Lung microvascular endothelial cell (primary cell): Measurements from ENCODE around the gene RMND1. TPM values are rescaled to one million over a fixed set of nuclear protein-coding genes. Genes with fewer than 3 reads are reported as not detected.

ENCODE experiments used
- DNase-seq, 2 donors: peaks; one replicate each; pipeline versions ENCODE4 v3.0.0 to v3.0.0-alpha.2; 2010; ENCODE audit warnings: low read depth in 2 of 2
- total RNA-seq: library from RNA; depleted of rRNA; stranded (reverse); fragments of >200 nt; gene quantifications from 2 replicates; pipeline ENCODE4 v1.2.1, GENCODE V29; 2014

The RMND1 gene
- total RNA-seq, 1 donor from 2014 or later: 15.1 TPM

DNA sequence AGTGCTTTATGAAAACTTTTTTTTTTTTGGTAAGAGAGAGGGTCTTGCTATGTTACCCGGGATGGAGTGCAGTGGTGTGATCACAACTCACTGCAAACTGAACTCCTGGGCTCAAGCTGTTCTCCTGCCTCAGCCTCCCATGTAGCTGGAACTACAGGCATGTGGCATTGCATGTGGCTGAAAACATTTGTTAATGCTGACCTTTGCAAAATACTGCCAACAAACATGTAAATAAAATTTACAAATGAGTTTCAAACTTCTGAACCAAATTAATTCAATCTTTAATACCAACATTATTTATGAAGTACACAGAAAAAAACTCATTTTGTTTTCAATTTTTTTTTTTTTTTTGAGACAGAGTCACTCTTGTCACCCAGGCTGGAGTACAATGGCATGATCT, 34.4 kb downstream of the RMND1 start:
- no peak for DNase-seq

DNA sequence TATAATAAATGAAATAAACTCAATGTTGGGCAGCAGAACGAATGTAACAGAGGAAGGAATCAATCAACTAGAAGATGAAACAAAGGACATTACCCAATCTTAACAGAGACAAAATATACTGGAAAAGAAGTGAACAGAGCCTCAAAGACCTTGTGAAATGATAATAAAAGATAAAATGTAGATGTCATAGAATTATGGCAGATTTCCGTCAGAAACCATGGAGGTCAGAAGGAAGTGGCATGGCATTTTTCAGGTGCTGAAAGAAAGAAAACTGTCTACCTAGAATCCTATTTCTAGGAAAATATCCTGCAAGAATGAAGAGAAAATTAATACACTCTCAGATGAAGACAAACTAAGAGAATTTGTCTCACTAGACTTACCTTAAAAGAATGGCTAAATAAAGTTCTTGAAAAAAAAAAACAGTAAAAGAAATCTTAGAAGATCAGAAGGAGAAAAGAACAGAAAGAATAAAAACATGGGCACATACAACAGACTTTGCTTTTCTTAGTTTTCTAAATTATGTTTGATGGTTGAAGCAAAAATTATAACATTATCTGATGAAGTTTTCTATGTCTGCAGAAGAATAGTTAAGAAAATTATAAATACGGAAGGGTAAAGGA, 37.2 kb downstream of the RMND1 start:
- DNase-seq: no peak

DNA sequence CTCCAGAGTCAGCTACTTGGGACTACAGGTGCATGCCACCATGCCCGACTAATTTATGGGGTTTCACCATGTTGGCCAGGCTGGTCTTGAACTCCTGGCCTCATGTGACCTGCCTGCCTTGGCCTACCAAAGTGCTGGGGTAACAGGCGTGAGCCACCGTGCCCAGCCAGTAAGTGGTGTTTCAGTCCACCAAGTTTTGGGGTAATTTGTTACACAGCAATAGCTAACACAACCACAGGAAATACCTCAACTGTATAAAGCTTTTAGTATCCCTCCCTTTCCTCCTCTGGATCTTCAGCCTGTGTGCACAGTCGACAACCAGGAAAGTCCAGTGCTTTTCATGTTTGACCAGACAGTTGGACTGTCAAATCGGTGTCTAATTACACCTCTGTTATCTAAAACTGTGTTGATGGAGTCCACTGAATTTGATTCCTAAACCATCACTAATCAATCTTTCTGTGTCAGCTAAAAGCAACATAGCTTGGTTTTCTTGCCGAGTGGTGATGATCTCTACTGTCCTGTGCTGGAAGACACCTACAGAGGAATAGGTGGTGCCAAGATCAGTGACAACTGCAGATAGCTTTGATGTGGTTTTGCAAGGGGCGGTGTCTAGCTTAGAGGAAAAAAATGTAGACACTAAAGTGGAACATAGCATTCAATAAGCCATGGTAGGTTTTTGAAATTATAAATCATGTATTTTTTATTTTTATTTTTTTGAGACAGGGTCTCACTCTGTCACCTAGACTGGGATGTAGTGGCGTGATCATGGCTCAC, 38.4 kb downstream of the RMND1 start:
- no peak for DNase-seq

DNA sequence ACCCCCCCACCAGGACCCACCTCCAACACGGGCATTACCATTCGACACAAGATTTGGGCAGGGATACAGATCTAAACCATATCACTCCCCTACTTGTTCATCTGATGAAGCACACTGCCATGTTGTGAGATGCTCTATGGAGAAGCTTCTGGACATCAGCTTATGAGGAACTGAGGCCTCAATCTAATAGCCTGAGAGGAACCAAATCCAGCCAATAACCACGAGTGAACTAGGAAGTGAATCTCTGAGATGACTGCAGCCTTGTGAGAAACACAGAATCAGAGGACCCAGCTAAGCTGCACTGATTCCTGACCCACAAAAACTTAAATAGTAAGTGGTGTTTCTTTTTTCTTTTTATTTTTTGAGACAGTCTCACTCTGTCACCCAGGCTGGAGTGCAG, 39.0 kb downstream of the RMND1 start:
- no peak for DNase-seq

DNA sequence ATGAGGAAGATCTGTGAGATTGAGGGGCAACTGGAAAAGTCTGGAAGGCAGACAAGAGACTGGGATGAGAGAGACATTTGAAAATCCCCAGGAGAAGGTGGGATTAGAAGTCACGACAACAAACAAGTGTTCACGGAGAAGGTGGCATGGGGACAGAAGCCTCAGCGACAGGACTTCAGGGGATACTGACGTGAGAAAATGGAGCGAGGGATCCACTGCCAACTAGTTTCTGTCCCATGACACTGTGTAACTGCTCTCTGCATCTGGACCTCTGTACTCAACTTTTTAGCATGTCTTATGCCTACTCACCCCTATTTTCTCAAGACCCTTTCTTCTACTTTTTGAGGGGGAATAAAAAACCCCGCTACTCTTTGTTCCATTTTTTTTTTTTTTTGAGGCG, 42.2 kb downstream of the RMND1 start:
- no peak for DNase-seq

DNA sequence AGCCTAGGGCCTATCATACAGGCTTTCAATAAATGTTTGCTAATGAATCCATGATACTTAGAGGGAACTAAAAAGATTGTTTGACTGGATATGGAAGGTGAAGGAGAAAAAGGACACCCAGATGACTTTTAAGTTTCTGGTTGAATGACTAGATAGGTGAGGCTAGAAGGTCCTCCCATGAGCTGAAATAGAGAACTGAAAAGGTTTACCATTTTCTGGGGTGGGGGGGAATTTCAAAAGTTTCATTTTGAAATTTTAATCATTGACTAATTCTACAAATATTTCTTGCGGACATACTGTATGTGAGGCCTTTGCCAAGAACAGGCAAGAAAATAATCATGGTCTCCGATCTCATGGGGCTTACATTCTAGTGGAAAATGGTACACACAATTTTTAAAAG, 42.7 kb downstream of the RMND1 start:
- DNase-seq: no peak

DNA sequence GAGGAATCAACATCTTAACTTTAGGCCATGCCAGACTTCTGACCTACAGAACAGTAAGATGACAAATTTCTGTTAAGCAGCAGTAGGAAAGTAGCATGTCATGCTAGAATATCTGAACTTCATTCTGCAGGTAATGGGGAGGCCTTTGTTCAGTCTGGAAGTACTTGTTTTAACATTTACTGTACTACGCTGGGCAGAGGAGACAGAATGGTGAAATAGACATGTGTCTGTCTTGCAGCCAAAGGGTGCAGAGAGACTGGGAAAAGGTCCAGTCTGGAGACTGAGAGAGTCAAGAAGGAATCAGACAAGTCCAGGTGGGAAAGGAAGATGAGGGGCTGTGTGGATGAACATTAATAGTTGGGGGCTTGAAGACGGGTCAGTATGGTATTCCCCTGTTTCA, 43.1 kb downstream of the RMND1 start:
- DNase-seq: no peak

DNA sequence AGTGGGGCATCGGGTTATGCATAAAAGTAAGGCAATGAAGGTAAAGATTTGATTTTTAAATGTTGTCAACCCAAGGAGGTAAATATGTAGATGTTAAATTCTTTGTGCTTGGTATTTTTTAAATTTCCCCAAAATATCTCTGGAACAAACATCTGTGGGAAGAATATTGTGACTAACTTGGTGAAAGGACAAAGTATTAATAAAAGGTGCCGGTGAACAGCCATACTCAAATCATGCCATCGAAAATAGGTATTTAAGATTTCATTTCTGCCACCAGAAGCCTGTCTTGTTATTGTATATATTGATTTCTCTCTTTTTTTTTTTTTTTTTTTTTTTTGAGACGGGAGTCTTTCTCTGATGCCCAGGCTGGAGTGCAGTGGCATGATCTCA, 48.0 kb downstream of the RMND1 start:
- DNase-seq: no peak

DNA sequence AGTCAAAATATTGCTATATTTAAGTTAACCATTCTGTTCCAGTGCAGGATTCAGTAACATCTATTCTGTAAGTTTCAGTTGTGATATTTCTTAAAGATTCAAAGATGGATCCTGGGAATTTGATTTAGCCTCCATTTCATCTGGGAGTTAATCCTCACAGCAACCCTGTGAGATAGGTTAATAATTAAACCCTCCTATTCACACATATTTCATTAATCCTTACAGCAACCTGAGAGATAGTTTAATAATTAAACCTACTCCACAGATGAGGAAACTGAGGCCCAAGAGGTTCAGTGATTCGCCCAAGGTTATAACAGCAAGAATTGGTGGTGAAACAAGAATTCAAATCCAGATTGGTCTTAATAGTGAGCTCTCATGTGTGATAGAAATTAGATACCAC, 49.7 kb downstream of the RMND1 start:
- no peak for DNase-seq

DNA sequence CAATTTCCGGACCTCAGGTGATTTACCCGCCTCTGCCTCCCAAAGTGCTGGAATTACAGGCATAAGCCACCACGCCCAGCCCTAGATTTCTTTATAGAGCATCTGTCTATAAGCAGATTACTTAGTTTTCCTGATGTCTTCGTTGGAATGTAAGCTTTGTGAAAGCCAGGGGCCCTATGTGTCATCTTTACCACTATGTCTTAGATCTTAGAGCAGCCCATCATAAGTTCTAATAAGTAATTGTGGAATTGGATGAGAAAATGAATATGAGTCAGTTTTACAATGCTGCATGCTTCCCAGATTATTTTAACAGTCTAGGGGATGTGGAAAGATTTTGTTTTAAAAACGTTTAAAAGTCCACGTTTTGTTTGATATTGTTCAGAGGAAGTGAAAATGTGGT, 51.5 kb downstream of the RMND1 start:
- peak in 1 of 2 donors; percentile 11 for DNase-seq

DNA sequence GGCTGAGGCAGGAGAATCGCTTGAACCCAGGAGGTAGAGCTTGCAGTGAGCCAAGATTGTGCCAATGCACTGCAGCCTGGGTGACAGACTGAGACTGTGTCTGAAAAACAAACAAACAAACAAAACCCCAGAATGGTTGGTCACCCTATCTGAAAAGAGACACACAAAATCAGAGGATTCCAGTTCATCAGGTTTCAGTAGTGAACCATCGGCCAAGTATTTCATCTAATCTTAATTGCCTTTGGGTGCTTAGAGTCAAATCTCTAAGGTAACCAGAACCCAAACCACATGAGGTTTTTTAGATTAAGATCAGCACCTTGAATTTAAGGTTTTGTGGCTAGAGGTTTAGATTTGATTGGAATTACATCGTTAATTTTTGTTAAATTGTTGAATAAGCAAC, 52.2 kb downstream of the RMND1 start:
- no peak for DNase-seq

DNA sequence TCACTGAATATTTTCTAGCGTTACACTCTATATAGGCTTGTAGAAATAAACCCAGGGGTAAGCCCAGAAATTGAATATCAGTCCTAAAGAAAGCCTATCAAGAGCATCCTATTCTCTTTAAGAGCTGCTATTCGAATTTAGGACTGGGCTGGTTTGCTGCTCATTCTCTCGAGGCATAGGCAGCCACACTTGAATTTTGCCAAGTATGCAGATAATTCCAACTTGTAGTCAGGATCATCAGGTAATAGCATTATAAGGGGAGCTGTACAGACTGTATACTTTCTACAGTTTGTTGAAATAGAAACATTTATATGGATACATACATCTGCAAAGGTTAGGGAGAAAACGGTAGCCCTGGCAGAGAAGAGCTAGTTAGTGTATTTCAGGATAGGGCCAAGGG, 58.5 kb downstream of the RMND1 start:
- no peak for DNase-seq

DNA sequence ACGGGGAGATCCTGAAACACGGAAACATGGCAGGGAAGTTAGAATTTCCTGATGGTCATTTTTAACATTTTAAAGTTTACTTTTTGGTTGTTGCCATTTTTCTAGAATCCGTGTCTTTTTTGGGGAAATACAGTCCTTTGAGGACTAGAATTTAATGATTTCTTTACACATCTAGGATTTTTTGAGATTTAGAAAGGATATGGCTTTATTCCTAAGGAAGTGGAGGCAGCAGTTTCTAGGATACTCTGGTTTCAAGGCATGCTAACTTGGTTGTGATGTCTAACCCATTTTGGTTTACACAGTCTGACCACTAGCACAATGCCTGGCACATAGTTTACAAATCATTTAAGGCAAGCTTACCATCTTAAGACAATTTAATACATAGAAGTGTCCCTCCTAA, 59.5 kb downstream of the RMND1 start:
- DNase-seq: no peak

DNA sequence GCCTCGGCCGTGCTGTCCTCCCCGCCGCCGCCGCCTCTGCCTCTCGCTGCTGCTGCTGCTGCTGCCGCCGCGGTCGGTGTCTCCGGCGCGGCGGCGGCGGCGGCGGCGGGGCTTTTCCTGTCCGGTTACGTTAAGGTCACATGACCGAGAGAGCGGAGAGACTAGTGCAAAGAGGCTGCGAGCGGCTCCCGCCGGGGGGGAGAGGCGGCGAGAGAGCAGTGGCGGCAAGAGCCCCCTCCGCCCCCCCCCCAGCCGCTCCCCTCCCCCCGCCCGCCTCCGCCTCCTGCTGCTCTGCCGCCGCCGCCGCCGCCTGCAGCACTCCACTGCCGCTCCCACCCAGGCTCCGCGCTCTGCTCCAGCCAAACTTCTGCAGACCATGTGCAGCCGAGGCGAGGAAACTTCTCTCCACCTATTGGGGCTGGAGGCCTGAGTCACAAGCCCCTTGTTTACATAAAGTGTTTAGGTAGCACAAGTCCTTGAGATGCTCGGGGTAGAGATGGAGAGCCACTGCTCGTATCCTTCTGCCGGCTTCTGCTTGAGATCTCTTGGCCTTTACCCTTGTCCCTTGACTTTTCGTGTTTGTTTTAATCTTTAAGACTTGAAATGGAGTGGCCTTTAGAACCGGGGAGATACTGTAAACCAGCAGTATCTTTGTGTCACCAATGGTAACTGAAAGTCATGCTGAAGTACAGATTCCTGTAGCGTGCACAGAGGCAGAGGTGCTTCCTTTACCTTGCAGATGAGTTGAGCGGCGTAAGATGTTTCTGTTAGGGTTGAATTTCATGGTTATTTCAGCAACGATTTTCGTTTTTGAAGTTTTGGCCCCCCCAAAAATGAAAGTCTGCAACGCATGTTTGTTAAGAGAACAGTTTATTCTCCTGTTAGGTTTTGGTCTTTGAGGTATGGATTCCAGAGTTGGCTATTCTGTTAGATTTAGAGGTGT, 60.2 kb downstream of the RMND1 start, which contains the start of gene ZBTB2:
Gene ZBTB2, minus strand, starts transcription at position 89 of the 943 bp plus-strand sequence. CDS start 17,922 bp downstream, outside the sequence.
- DNase-seq: peak; percentile 74 to 76

DNA sequence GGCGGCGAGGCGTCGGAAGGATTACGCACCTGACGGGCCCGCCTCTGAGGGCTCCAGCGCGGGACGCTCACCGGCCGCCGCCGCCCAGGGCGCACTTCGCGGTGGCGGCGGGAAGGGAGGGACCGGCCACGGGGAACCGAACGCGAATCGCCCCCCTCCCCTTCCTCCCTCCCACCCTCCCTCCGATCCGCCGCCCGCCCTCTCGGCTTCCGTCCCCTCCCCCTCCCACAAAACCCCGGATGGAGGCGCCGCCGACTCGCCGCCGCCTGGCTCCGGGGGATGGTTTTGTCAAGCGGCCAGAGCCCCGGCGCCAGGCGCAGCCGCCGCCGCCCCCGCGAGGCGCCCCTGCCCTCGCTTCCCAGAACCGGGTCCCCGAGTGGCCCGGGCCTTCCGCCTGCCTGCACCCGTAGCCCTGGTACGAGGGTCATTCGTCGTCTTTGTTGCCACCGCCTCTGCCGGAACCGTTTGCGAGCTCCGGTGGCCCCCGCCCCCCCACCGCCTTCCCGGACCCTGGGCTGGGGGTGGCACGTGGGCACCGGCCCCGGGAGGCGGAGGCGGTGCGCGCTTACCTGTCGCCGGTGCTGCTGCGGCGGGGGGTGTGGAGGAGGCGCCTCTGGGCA, 61.0 kb downstream of the RMND1 start:
- DNase-seq: peak; percentile 77 to 85

DNA sequence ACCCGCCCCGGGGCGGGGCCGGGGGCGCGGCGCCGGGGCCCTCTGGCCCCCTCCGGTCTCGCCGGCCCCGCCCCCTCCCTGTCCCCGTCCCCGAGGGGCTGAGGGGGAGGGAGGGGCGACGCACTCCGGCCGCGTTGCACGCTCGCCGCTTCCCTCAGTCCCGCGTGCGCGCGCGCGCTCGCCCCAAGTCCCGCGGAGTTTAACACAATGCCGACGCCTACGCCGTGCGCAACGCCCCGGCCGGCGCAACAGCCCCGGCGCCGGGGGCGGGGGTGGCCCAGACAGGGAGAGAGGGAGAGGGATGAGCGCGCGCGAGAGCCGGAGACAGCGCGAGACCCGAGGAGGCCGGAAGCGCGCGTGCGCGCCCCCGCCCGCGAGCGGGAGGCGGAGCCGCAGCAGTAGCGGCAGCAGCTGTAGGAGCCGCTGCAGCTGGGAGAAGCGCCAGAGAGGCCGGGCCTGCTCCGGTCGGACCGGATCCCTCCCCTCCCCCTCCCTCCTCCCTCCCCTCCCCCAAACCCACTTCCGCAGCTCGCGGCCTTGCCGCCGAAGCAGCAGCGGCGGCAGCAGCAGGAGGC, 61.6 kb downstream of the RMND1 start:
- peak; percentile 99 for DNase-seq

DNA sequence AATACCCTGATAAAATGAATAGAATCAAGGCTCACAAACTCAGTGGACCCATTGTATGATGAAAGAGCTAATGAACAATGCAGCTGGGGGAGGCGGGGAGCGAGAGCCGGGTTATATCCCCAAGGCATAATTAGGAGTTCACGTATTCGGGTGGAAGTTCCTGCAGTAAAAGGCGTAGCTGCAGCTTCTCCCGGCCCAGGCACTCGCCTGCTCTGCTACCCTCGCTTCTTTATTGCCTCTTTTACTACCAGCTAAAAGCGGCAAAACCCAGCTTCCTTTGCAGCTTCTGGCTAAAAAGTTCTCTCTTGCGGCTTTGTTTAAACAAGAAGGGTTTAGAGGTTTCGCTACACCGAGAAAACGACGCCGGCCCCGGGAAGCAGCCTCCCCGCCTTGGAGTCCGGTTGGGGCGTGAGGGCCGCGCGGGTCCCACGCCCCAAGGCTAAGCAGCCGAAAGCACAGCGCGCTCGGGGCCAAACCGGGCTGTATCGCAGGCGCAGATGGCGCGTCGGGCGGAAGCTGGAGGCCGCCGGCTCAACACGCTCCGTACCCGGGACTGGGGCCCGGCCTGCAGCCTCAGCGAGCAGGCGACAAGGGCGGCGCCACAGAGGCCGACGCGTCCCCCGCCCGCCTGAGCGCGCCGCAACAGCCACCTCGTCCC, 62.2 kb downstream of the RMND1 start:
- peak; percentile 66 for DNase-seq

DNA sequence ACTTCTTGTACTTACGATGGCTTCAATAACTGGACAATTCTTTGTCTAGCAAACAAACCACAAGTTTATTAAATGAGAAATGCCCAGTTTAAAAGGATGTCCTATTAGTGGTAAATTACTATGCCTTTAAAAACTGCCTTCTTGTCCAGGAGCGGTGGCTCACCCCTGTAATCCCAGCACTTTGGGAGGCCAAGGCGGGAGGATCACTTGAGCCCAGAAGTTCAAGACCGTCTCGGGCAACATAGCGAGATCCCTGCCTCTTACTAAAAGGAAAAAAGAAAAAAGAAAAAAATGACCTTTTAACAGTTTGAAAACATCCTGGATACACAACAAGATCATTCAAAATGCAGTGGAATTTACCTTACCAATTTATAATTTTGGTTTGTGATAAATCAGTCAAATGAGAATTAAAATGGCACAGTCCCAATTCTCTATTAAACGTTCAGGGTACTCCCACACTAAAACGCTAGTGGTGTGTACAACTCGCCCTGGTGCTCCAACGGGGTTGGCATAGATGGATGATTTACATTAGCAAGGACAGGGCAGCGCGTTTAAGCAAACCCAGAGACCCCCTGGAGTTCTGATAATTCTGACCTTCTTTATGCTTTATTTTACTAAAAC, 62.8 kb downstream of the RMND1 start:
- peak; percentile 48 to 58 for DNase-seq

DNA sequence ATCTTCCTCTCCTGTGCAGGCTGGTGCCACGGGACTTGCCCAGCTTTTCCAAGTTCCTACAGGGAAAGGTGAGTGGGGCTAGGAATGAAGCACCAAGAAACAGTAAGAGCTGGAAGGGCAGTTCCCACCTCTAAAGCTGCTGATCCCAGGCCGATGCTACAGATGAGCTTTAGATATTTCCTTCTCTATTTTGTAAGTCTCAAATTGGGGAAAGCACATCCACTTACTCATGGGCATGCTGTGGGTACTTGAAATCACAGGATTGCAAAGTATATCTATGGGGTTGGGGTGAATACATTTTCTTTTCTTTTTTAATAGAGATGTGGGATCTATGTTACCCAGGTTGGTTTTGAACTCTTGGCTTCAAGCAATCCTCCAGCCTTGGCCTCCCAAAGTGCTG, 63.7 kb downstream of the RMND1 start:
- no peak for DNase-seq
